Endothelial cell of umbilical vein (primary cell): ENCODE measurements around the gene FES. TPM values are rescaled to one million over a fixed set of nuclear protein-coding genes. Genes with fewer than 3 reads are reported as not detected.

Experiments used
- BruUV-seq: library from RNA; stranded (reverse); fragments of 400-500 nt; replicated peaks from 2 replicates; lab custom pipeline; 2021; lab: Mats Ljungman, UMichigan
- CTCF ChIA-PET: fragments of 300-600, 350-600 bp; sonication (Branson Sonifier 250); formaldehyde crosslinking; loops from one replicate; lab custom pipeline; 2021; ENCODE audit warnings: antibody characterized with exemption, inconsistent platforms; lab: Charles Lee
- POLR2A ChIA-PET: fragments of 300-600, 350-600 bp; sonication (Branson Sonifier 250); formaldehyde crosslinking; loops from one replicate; lab custom pipeline; 2021; ENCODE audit warnings: antibody characterized with exemption, inconsistent platforms; lab: Charles Lee
- DNase-seq: peaks from one replicate; pipeline ENCODE4 v3.0.0-alpha.2; 2011; ENCODE audit warnings: low read depth, low spot score
- FAIRE-seq: peaks from 2 replicates; lab custom pipeline; 2011; peaks lifted over from hg19 to GRCh38; lab: Jason Lieb, UNC
- H2AFZ ChIP-seq: 2 replicates; pipeline ENCODE4 v1.6.0; 2012; ENCODE audit warnings: low read depth, low read length, control low read depth, inconsistent platforms
- H3K27ac ChIP-seq: 2 replicates; pipeline ENCODE4 v1.5.1; 2011; ENCODE audit warnings: low read depth, mild to moderate bottlenecking, control low read depth, low read length, moderate library complexity; ENCODE audit not compliant: insufficient read depth
- H3K27me3 ChIP-seq, 2 experiments: 2 replicates each; pipeline versions ENCODE4 v1.6.0 to v1.6.1; 2011; ENCODE audit warnings: low read length in 2 of 2, mixed read lengths in 1 of 2; ENCODE audit not compliant: control insufficient read depth in 2 of 2, insufficient read depth in 2 of 2
- H3K36me3 ChIP-seq, 2 experiments: 2 replicates in 1 of 2; 3 replicates in 1 of 2; pipeline ENCODE4 v1.5.1; 2011; ENCODE audit warnings: low read length in 2 of 2, mild to moderate bottlenecking in 1 of 2, moderate library complexity in 1 of 2; ENCODE audit not compliant: control insufficient read depth in 2 of 2, insufficient read depth in 2 of 2; ENCODE audit errors: extremely low read depth in 1 of 2
- H3K4me1 ChIP-seq: 3 replicates; pipeline ENCODE4 v1.5.1; 2011; ENCODE audit warnings: mild to moderate bottlenecking, low read length; ENCODE audit not compliant: control insufficient read depth, insufficient read depth; ENCODE audit errors: extremely low read depth
- H3K4me2 ChIP-seq: 2 replicates; pipeline ENCODE4 v1.6.1; 2011; ENCODE audit warnings: low read length, control low read depth, mixed read lengths; ENCODE audit not compliant: insufficient read depth
- H3K4me3 ChIP-seq, 3 experiments: fragments of 200-600 bp in 1 of 3; sonication (generic), shearing (Covaris generic) in 1 of 3; replicated peaks in 1 of 3; 2 replicates each; pipeline ENCODE4 v1.5.1; 2011 to 2016; ENCODE audit warnings: control low read depth in 3 of 3, low read length in 3 of 3, mild to moderate bottlenecking in 2 of 3, inconsistent platforms in 1 of 3, low read depth in 1 of 3, moderate library complexity in 1 of 3; ENCODE audit not compliant: insufficient read depth in 1 of 3
- H3K79me2 ChIP-seq: 2 replicates; pipeline ENCODE4 v1.6.0; 2012; ENCODE audit warnings: low read length, inconsistent platforms; ENCODE audit not compliant: control insufficient read depth, insufficient read depth
- H3K9ac ChIP-seq: replicated peaks from 2 replicates; pipeline ENCODE3; 2011; ENCODE audit warnings: low read length, control low read depth; ENCODE audit not compliant: insufficient read depth; ENCODE audit errors: extremely low read depth
- H3K9me1 ChIP-seq: replicated peaks from 3 replicates; pipeline ENCODE4 v1.6.0; 2011; ENCODE audit warnings: mild to moderate bottlenecking, low read length; ENCODE audit not compliant: control insufficient read depth, insufficient read depth; ENCODE audit errors: extremely low read depth
- H3K9me3 ChIP-seq: replicated peaks from 2 replicates; pipeline ENCODE4 v1.5.1; 2012; ENCODE audit warnings: low read length, inconsistent platforms; ENCODE audit not compliant: control insufficient read depth, insufficient read depth
- H4K20me1 ChIP-seq: replicated peaks from 2 replicates; pipeline ENCODE3; 2011; ENCODE audit warnings: mild to moderate bottlenecking, low read length; ENCODE audit not compliant: control insufficient read depth, insufficient read depth; ENCODE audit errors: extremely low read depth
- CTCF ChIP-seq, 2 donors: IDR thresholded peaks; 1 replicate in 1 of 2; 2 replicates in 1 of 2; pipeline ENCODE4 v1.5.1; 2011; ENCODE audit warnings: low read length in 2 of 2, mild to moderate bottlenecking in 2 of 2, moderate library complexity in 2 of 2, control low read depth in 1 of 2, inconsistent platforms in 1 of 2, low read depth in 1 of 2; ENCODE audit not compliant: insufficient read depth in 1 of 2; ENCODE audit errors: extremely low read depth in 1 of 2
- EZH2 ChIP-seq: IDR thresholded peaks from 2 replicates; pipeline ENCODE4 v1.6.1; 2012; ENCODE audit warnings: borderline replicate concordance, low read depth, mild to moderate bottlenecking, moderate library complexity, low read length, inconsistent platforms; ENCODE audit not compliant: severe bottlenecking
- FOS ChIP-seq: IDR thresholded peaks from 2 replicates; pipeline ENCODE4 v1.6.1; 2011; ENCODE audit warnings: mild to moderate bottlenecking, low read length, moderate library complexity, borderline replicate concordance; ENCODE audit not compliant: insufficient read depth
- GATA2 ChIP-seq: IDR thresholded peaks from 2 replicates; pipeline ENCODE4 v1.7.0; 2011; ENCODE audit warnings: low read depth, mild to moderate bottlenecking, moderate library complexity, mixed read lengths, low read length; ENCODE audit not compliant: insufficient read length, insufficient read depth
- JUN ChIP-seq: IDR thresholded peaks from 2 replicates; pipeline ENCODE4 v1.6.1; 2011; ENCODE audit warnings: borderline replicate concordance, low read depth; ENCODE audit not compliant: insufficient read length, insufficient read depth
- MAX ChIP-seq: IDR thresholded peaks from 2 replicates; pipeline ENCODE4 v1.6.1; 2011; ENCODE audit not compliant: insufficient read depth, insufficient read length
- MYC ChIP-seq: IDR thresholded peaks from one replicate; pipeline ENCODE4 v1.6.1; 2011; ENCODE audit warnings: mild to moderate bottlenecking, low read depth, low read length
- POLR2A ChIP-seq: IDR thresholded peaks from 2 replicates; pipeline ENCODE4 v1.6.1; 2012; ENCODE audit warnings: low read depth, mild to moderate bottlenecking, control low read depth, low read length
- POLR2AphosphoS5 ChIP-seq: IDR thresholded peaks from 2 replicates; pipeline ENCODE4 v1.6.1; 2012; ENCODE audit warnings: low read depth, mild to moderate bottlenecking, control low read depth, low read length, moderate library complexity; ENCODE audit not compliant: insufficient read depth
- dilution Hi-C: fragments of 300-500 bp; cut with MboI; formaldehyde crosslinking; loops from one replicate; pipeline ENCODE4 v1.15.0; 2019; ENCODE audit warnings: low sequenced_read_pairs; ENCODE audit not compliant: extremely low pct_ligation_motif_present
- intact Hi-C: fragments of 100-400 bp; cut with micrococcal nuclease; formaldehyde crosslinking; loops from one replicate; pipeline ENCODE4 v1.10.0; 2022
- polyA plus RNA-seq, 4 experiments: library from polyadenylated mRNA; depleted of rRNA in 3 of 4; stranded (reverse) in 3 of 4; unstranded in 1 of 4; fragments of >200 nt; gene quantifications; 2 replicates each; pipeline versions ENCODE4 v1.2.1 to v1.2.3, GENCODE V29; 2011 to 2012; ENCODE audit warnings: missing spikeins in 1 of 4
- total RNA-seq: library from RNA; stranded (reverse); gene quantifications from 2 replicates; pipeline ENCODE4 v1.2.3, GENCODE V29; 2021

FES gene
- total and polyA plus RNA-seq, 2 donors (not counting 3 experiments of a cell fraction or from before 2014, with no cell fraction given): 41.5 to 58.1 TPM

GRCh38 chr15:90857337-90857736 lies 27.0 kb upstream of the FES start:
- H3K36me3 ChIP-seq: no peaks in the 10 kb centered on the region
- H2AFZ ChIP-seq: no peak overlapping the region
- H3K4me2 ChIP-seq: no peak overlapping the region
- ChIA-PET POLR2A (no interaction called here), CTCF (no interaction called here)
- DNase-seq: no peak
- H3K4me3 ChIP-seq: no peak overlapping the region
- BruUV-seq: no TSS peak
- H3K27ac ChIP-seq: no peak overlapping the region
- intact Hi-C loops (no loop called here), dilution Hi-C loops (no loop called here)
- H3K4me1 ChIP-seq: no peaks in the 10 kb centered on the region
- H3K9me1 ChIP-seq: no peaks in the 10 kb centered on the region
- no peak for FAIRE-seq
- H4K20me1 ChIP-seq: no peaks in the 10 kb centered on the region
- no peak for TF ChIP-seq FOS
- no peak for TF ChIP-seq EZH2
- no peak for TF ChIP-seq JUN
- TF ChIP-seq MAX: no peak
- TF ChIP-seq MYC: no peak
- no peak for TF ChIP-seq GATA2
- TF ChIP-seq POLR2AphosphoS5: no peak
- no peak for TF ChIP-seq CTCF (IDR thresholded peaks at IDR 0.05; ENCODE audit: extremely low read depth in 1 of 2, insufficient read depth in 1 of 2, low read depth in 1 of 2, low read length in 2 of 2)
- no peak for TF ChIP-seq POLR2A
- no peaks in the 10 kb centered on the region for H3K27me3 ChIP-seq
- H3K9me3 ChIP-seq: no peaks in the 10 kb centered on the region
- H3K9ac ChIP-seq: no peak overlapping the region
- H3K79me2 ChIP-seq: no peaks in the 10 kb centered on the region
